ENCODE results near the gene RAB4B. TPM values are rescaled to one million over a fixed set of nuclear protein-coding genes. Genes with fewer than 3 reads are reported as not detected.

RAB4B gene
- total RNA-seq (2014; rRNA removed; shearing (Covaris generic)): 27.4 and 32.6 TPM in 2 replicates
- 23.0 and 29.0 TPM in 2 replicates for polyA plus RNA-seq (2016; fragmentation: Nextera tagmentation; extraction: Ambion mirVana)
- long read RNA-seq, transcript RAB4B-201 (8 exons, 1,133 nt): major isoform, 9 of 9 reads
- long read RNA-seq, partial matches to known transcripts: 0 of 9 reads
- long read RNA-seq, other reads (novel, unspliced or antisense): 0 of 9 reads

DNA sequence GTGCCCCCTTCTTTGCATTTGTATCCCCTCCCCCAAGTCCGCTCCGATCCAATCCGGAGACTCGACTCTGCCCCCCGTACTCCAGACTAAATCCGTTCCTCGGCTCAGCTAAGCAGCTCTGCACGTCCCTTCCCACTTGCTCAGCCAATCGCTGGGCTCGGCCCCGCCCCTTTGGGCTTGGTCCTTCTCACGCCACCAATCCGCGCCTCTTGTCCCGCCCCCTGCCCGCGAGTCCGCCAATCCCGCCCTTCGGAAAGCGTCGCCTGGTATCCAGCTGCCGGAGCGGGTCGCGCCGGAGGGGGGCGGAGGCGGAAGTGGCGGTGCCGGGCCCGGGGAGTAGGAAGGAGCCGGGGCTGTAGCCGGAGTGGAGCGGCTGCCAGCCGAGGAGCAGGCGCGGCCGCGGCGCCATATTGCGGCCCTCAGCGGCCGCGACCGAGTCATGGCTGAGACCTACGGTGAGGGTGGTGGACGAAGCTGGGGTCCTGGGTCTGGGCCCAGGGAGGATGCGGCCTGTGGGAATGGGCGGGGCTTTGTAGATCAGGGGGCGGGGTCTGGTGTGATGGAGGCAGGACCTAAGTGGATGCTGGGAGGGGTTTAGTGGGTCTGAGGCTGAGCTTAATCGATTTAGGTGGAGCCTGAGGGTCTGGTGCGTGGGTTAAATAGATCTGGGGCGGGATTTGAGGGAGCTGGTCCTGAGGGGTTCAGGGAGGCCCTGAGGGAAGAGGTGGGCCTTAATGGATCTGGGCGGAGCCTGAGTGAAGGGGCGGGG is at the start of gene RAB4B:
RAB4B (plus strand) TSS at position 311 of the 769 bp plus-strand sequence; CDS start at position 440, 129 bp downstream.
- H3K27ac Mint-ChIP-seq: peak within 1 kb of the TSS; percentile 100
- H3K9me3 Mint-ChIP-seq: no peaks in the 10 kb centered on the region; the same call in 1 of the 3 replicates
- Histone ChIP-seq H3K4me1 (ENCODE audit: insufficient read depth) (peaks cover 11% of the 10 kb centered on the region), H3K9me2 (ENCODE audit: insufficient read depth) (no peaks in the 10 kb centered on the region), H3K4me2 (peak within 1 kb of the TSS; percentile 76), H3K27ac (ENCODE audit: low read depth) (peak within 1 kb of the TSS; percentile 100), H3K79me2 (replicated peaks; ENCODE audit: insufficient read depth) (peaks cover 5% of the 10 kb centered on the region), H3K36me3 (ENCODE audit: insufficient read depth) (no peaks in the 10 kb centered on the region), H3K27me3 (ENCODE audit: insufficient read depth) (no peaks in the 10 kb centered on the region), H3F3A (replicated peaks; ENCODE audit: low read depth) (peaks cover 5% of the 10 kb centered on the region; the same call in 1 of the 2 replicates), H3K4me3 (peak within 1 kb of the TSS; percentile 54), H2AFZ (no peak within 1 kb of the TSS), H4K20me1 (replicated peaks; ENCODE audit: insufficient read depth) (no peaks in the 10 kb centered on the region)
- H3K4me3 Mint-ChIP-seq: peak within 1 kb of the TSS; percentile 79
- DNase-seq (ENCODE audit: low spot score): peak; percentile 100
- peaks cover 17% of the 10 kb centered on the region for H3K27me3 Mint-ChIP-seq (ENCODE audit: insufficient read depth, low read depth, poor library complexity)
- ATAC-seq: peak; percentile 82
- peaks cover 8% of the 10 kb centered on the region for H3K36me3 Mint-ChIP-seq (ENCODE audit: low read depth)
- TF ChIP-seq ZNF462 (CRISPR knock-in tag; IDR thresholded peaks at IDR 0.05) (no peak), ZNF331 (CRISPR knock-in tag; IDR thresholded peaks at IDR 0.05; ENCODE audit: low read depth) (no peak), ZNF114 (CRISPR knock-in tag; IDR thresholded peaks at IDR 0.05) (no peak), CREB1 (CRISPR knock-in tag; IDR thresholded peaks at IDR 0.05; ENCODE audit: low read depth) (peak; percentile 75), JUNB (IDR thresholded peaks at IDR 0.05; ENCODE audit: unreplicated experiment) (no peak), NANOG (IDR thresholded peaks at IDR 0.05; ENCODE audit: borderline replicate concordance) (no peak), ETS1 (IDR thresholded peaks at IDR 0.05) (no peak), REST (IDR thresholded peaks at IDR 0.05; ENCODE audit: unreplicated experiment) (no peak), EZH2phosphoT487 (IDR thresholded peaks at IDR 0.05; ENCODE audit: unreplicated experiment) (no peak), POLR2AphosphoS5 (IDR thresholded peaks at IDR 0.05; ENCODE audit: low read depth) (peak; percentile 25; the same call in 1 of the 2 replicates), STAT1 (IDR thresholded peaks at IDR 0.05; ENCODE audit: unreplicated experiment) (no peak), EZH2 (IDR thresholded peaks at IDR 0.05; ENCODE audit: low read depth, unreplicated experiment) (no peak)
- TF ChIP-seq, protein P1, sequence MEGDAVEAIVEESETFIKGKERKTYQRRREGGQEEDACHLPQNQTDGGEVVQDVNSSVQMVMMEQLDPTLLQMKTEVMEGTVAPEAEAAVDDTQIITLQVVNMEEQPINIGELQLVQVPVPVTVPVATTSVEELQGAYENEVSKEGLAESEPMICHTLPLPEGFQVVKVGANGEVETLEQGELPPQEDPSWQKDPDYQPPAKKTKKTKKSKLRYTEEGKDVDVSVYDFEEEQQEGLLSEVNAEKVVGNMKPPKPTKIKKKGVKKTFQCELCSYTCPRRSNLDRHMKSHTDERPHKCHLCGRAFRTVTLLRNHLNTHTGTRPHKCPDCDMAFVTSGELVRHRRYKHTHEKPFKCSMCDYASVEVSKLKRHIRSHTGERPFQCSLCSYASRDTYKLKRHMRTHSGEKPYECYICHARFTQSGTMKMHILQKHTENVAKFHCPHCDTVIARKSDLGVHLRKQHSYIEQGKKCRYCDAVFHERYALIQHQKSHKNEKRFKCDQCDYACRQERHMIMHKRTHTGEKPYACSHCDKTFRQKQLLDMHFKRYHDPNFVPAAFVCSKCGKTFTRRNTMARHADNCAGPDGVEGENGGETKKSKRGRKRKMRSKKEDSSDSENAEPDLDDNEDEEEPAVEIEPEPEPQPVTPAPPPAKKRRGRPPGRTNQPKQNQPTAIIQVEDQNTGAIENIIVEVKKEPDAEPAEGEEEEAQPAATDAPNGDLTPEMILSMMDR (conservative IDR thresholded peaks at IDR 0.05; ENCODE audit: low read depth in 2 of 2): no peak
- peaks cover 20% of the 10 kb centered on the region for H3K4me1 Mint-ChIP-seq
